B cell (primary cell): ENCODE measurements around the gene DYNC2I2. TPM values are rescaled to one million over a fixed set of nuclear protein-coding genes. Genes with fewer than 3 reads are reported as not detected.

Source experiments
- ATAC-seq: fragments of 200-7000 bp; cut with Tn5 transposase; one replicate; pipeline ENCODE4 v1.10.0; 2021; ENCODE audit warnings: low read depth, mild to moderate bottlenecking, moderate number of reproducible peaks, moderate library complexity
- CTCF ChIA-PET: fragments of 350-600 bp; sonication (Branson Sonifier 250); formaldehyde crosslinking; loops from one replicate; lab custom pipeline; 2021; ENCODE audit warnings: antibody characterized with exemption, inconsistent platforms; lab: Charles Lee
- POLR2A ChIA-PET: fragments of 350-600 bp; sonication (Branson Sonifier 250); formaldehyde crosslinking; loops from one replicate; lab custom pipeline; 2021; ENCODE audit warnings: antibody characterized with exemption; lab: Charles Lee
- DNase-seq: peaks from one replicate; pipeline ENCODE4 v3.0.0; 2013
- H2AFZ ChIP-seq: 2 replicates; pipeline ENCODE4 v1.6.1; 2012; ENCODE audit warnings: mild to moderate bottlenecking, low read depth, low read length; ENCODE audit not compliant: insufficient read depth, poor library complexity, severe bottlenecking
- H3K27ac ChIP-seq, 2 donors: 1 replicate in 1 of 2; 2 replicates in 1 of 2; pipeline ENCODE4 v1.5.1; 2012 to 2013; ENCODE audit warnings: low read length in 2 of 2, mild to moderate bottlenecking in 2 of 2, moderate library complexity in 1 of 2
- H3K27me3 ChIP-seq, 4 experiments: fragments of 200-600 bp in 1 of 4; sonication (generic) in 1 of 4; replicated peaks in 1 of 4; 1 replicate in 2 of 4; 2 replicates in 2 of 4; pipeline versions ENCODE4 v1.6.1 to v1.7.0; 2013 to 2016; ENCODE audit warnings: low read length in 3 of 4, mild to moderate bottlenecking in 2 of 4, mixed read lengths in 1 of 4, moderate library complexity in 1 of 4; ENCODE audit not compliant: insufficient read depth in 4 of 4, control insufficient read depth in 3 of 4; ENCODE audit errors: control extremely low read depth in 1 of 4
- H3K36me3 ChIP-seq, 2 experiments: replicated peaks in 1 of 2; 1 replicate in 1 of 2; 2 replicates in 1 of 2; pipeline versions ENCODE4 v1.6.1 to v1.7.1; 2013; ENCODE audit warnings: low read length in 1 of 2; ENCODE audit not compliant: insufficient read depth in 2 of 2, control insufficient read depth in 1 of 2; ENCODE audit errors: control extremely low read depth in 1 of 2, extremely low read depth in 1 of 2
- H3K4me1 ChIP-seq, 2 donors: fragments of 200-600 bp in 1 of 2; sonication (generic) in 1 of 2; 1 replicate in 1 of 2; 2 replicates in 1 of 2; pipeline versions ENCODE4 v1.5.1 to v1.6.1; 2013 to 2017; ENCODE audit warnings: low read length in 2 of 2; ENCODE audit not compliant: control insufficient read depth in 2 of 2, insufficient read depth in 2 of 2
- H3K4me2 ChIP-seq: replicated peaks from 2 replicates; pipeline ENCODE3; 2012; ENCODE audit warnings: mild to moderate bottlenecking, low read depth, low read length; ENCODE audit not compliant: poor library complexity, severe bottlenecking
- H3K4me3 ChIP-seq, 5 experiments: fragments of 200-600 bp in 1 of 5; sonication (generic) in 1 of 5; 1 replicate in 3 of 5; 2 replicates in 2 of 5; pipeline versions ENCODE4 v1.5.1 to v1.7.0; 2011 to 2016; ENCODE audit warnings: low read length in 4 of 5, mild to moderate bottlenecking in 4 of 5, low read depth in 2 of 5, control low read depth in 1 of 5, moderate library complexity in 1 of 5; ENCODE audit not compliant: insufficient read depth in 1 of 5; ENCODE audit errors: control extremely low read depth in 1 of 5, extremely low read depth in 1 of 5
- H3K79me2 ChIP-seq: fragments of 200-600 bp; sonication (generic); one replicate; pipeline ENCODE4 v1.6.0; 2016; ENCODE audit warnings: low read length; ENCODE audit not compliant: control insufficient read depth, insufficient read depth
- H3K9ac ChIP-seq: fragments of 200-600 bp; sonication (generic); 2 replicates; pipeline ENCODE4 v1.6.1; 2017; ENCODE audit warnings: mild to moderate bottlenecking, low read length, moderate library complexity
- H3K9me3 ChIP-seq, 3 donors: one replicate each; pipeline versions ENCODE4 v1.6.1 to v1.7.1; 2013; ENCODE audit warnings: low read length in 2 of 3; ENCODE audit not compliant: control insufficient read depth in 2 of 3, insufficient read depth in 1 of 3; ENCODE audit errors: control extremely low read depth in 1 of 3
- H4K20me1 ChIP-seq: 2 replicates; pipeline ENCODE4 v1.6.0; 2012; ENCODE audit warnings: mild to moderate bottlenecking, low read length; ENCODE audit not compliant: insufficient read depth, control insufficient read depth, poor library complexity, severe bottlenecking
- H3K27ac Mint-ChIP-seq: one replicate; pipeline ENCODE4 v1.8.0; 2021; ENCODE audit warnings: mixed read lengths
- H3K27me3 Mint-ChIP-seq: one replicate; pipeline ENCODE4 v1.8.0; 2021; ENCODE audit warnings: mixed read lengths
- H3K4me1 Mint-ChIP-seq: one replicate; pipeline ENCODE4 v1.8.0; 2021; ENCODE audit warnings: mixed read lengths
- H3K4me3 Mint-ChIP-seq: one replicate; pipeline ENCODE4 v1.8.0; 2021; ENCODE audit warnings: mixed read lengths
- H3K9me3 Mint-ChIP-seq: one replicate; pipeline ENCODE4 v1.8.0; 2022; ENCODE audit warnings: mixed read lengths; ENCODE audit not compliant: insufficient read depth
- EZH2 ChIP-seq: IDR thresholded peaks from 2 replicates; pipeline ENCODE4 v1.6.1; 2012; ENCODE audit warnings: borderline replicate concordance, low read depth, mild to moderate bottlenecking, moderate library complexity, low read length; ENCODE audit not compliant: insufficient read depth, poor library complexity, severe bottlenecking
- WGBS: methylation state at CpG from one replicate; pipeline ENCODE4 v1.1.5; 2013; ENCODE audit warnings: missing lambda C conversion rate; ENCODE audit not compliant: insufficient coverage; 5-methylcytosine and 5-hydroxymethylcytosine counted together
- intact Hi-C: fragments of 100-400 bp; cut with micrococcal nuclease; formaldehyde crosslinking; loops from one replicate; pipeline ENCODE4 v1.10.0; 2022
- polyA plus RNA-seq: library from polyadenylated mRNA; depleted of rRNA; stranded (reverse); fragments of >200 nt; gene quantifications from 2 replicates; pipeline ENCODE4 v1.2.3, GENCODE V29; 2012
- total RNA-seq, 2 donors: library from RNA; stranded (reverse); fragments of 120-200 nt in 1 of 2; gene quantifications; 1 replicate in 1 of 2; 2 replicates in 1 of 2; pipeline versions ENCODE4 v1.2.3 to v1.2.4, GENCODE V29; 2013 to 2022
- TF ChIP-seq, protein P1 (sequence below): fragments of 200-600 bp; IDR thresholded peaks from one replicate; pipeline ENCODE4 v1.8.0; 2022; ENCODE audit warnings: antibody characterized with exemption, mild to moderate bottlenecking

The DYNC2I2 gene
- total and polyA plus RNA-seq, 2 donors (not counting 1 experiment from before 2014, with no cell fraction given): 76.6 to 109 TPM

DNA sequence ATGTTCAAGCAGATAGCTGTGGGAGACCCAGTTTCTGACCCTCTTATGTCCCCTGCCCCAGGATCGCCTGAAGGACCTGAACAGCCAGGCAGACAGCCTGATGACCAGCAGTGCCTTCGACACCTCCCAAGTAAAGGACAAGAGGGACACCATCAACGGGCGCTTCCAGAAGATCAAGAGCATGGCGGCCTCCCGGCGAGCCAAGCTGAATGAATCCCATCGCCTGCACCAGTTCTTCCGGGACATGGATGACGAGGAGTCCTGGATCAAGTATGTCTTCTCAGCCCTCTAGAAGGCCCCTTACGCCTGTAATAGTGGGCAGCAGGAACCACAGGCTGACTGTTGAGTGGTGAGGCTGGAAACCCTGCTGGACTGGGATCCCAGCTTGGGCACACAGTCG lies 41.1 kb downstream of the DYNC2I2 start:
- no peak for ATAC-seq
- no peak for DNase-seq
- no peak overlapping the region for H3K27ac Mint-ChIP-seq
- no peaks in the 10 kb centered on the region for H3K4me1 Mint-ChIP-seq
- no peak overlapping the region for H3K4me2 ChIP-seq
- H3K27ac ChIP-seq: no peak overlapping the region
- TF ChIP-seq, protein P1, sequence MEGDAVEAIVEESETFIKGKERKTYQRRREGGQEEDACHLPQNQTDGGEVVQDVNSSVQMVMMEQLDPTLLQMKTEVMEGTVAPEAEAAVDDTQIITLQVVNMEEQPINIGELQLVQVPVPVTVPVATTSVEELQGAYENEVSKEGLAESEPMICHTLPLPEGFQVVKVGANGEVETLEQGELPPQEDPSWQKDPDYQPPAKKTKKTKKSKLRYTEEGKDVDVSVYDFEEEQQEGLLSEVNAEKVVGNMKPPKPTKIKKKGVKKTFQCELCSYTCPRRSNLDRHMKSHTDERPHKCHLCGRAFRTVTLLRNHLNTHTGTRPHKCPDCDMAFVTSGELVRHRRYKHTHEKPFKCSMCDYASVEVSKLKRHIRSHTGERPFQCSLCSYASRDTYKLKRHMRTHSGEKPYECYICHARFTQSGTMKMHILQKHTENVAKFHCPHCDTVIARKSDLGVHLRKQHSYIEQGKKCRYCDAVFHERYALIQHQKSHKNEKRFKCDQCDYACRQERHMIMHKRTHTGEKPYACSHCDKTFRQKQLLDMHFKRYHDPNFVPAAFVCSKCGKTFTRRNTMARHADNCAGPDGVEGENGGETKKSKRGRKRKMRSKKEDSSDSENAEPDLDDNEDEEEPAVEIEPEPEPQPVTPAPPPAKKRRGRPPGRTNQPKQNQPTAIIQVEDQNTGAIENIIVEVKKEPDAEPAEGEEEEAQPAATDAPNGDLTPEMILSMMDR: no peak
- no peak for TF ChIP-seq EZH2
- no peaks in the 10 kb centered on the region for H3K9me3 ChIP-seq
- no peak overlapping the region for H3K4me3 ChIP-seq
- no peak overlapping the region for H2AFZ ChIP-seq
- H4K20me1 ChIP-seq: no peaks in the 10 kb centered on the region
- no peaks in the 10 kb centered on the region for H3K9me3 Mint-ChIP-seq
- no peak overlapping the region for H3K9ac ChIP-seq
- H3K27me3 Mint-ChIP-seq: no peaks in the 10 kb centered on the region
- intact Hi-C loops: no loop called here
- WGBS: 94% methylated on average over 12 of the region's 12 CpGs
- H3K27me3 ChIP-seq: no peaks in the 10 kb centered on the region
- ChIA-PET CTCF (no interaction called here), POLR2A (interaction anchor here (0.7 kb wide), 1 partner anchor 381 kb away, joined by 3 read pairs; no protein-coding TSS in a partner anchor)
- H3K36me3 ChIP-seq: peaks cover 6 to 89% of the 10 kb centered on the region in 2 experiments
- H3K4me1 ChIP-seq: no peaks in the 10 kb centered on the region
- H3K79me2 ChIP-seq: no peaks in the 10 kb centered on the region
- no peak overlapping the region for H3K4me3 Mint-ChIP-seq

DNA sequence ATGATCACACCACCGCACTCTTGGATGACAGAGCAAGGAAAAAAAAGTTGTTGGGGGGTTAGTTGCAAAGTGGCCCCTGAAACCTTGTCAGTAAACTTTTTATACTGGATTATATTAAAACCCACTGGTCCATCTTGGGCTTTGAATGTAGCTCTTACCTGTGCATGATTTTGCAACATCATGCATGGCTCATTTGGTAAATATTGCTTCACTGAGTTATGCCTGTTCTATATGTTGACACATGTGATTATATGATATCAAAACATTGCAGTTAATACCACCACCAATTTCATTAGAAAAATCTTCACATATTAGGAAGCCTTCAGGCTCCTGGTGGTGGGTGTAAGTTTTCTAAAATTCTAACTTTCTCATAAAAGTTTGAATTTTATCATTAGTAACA lies 41.9 kb downstream of the DYNC2I2 start:
- Histone ChIP-seq H4K20me1 (no peaks in the 10 kb centered on the region), H3K4me2 (no peak overlapping the region), H3K9ac (no peak overlapping the region), H3K9me3 (no peaks in the 10 kb centered on the region), H3K36me3 (peaks cover 9 to 92% of the 10 kb centered on the region in 2 experiments), H3K27ac (no peak overlapping the region), H3K4me3 (no peak overlapping the region), H3K79me2 (no peaks in the 10 kb centered on the region), H3K27me3 (no peaks in the 10 kb centered on the region), H3K4me1 (no peaks in the 10 kb centered on the region), H2AFZ (no peak overlapping the region)
- no peak overlapping the region for H3K4me3 Mint-ChIP-seq
- intact Hi-C loops: no loop called here
- no peaks in the 10 kb centered on the region for H3K9me3 Mint-ChIP-seq
- no CpG with 5 or more reads among the region's 1 CpG for WGBS
- CTCF ChIA-PET: no interaction called here
- ATAC-seq: no peak
- no peak overlapping the region for H3K27ac Mint-ChIP-seq
- no peaks in the 10 kb centered on the region for H3K27me3 Mint-ChIP-seq
- POLR2A ChIA-PET: no interaction called here
- no peak for DNase-seq
- TF ChIP-seq, protein P1: no peak
- no peak for TF ChIP-seq EZH2
- H3K4me1 Mint-ChIP-seq: no peaks in the 10 kb centered on the region
